GM23338 (cell line): ENCODE results near the gene UBN1. TPM values are rescaled to one million over a fixed set of nuclear protein-coding genes. Genes with fewer than 3 reads are reported as not detected.

Experiments
- ATAC-seq: fragments of 200-7000 bp; cut with Tn5 transposase; 3 replicates; pipeline ENCODE4 v1.9.1; 2020
- DNase-seq: peaks from one replicate; pipeline ENCODE4 v3.0.0-alpha.2; 2015; ENCODE audit warnings: low spot score
- H2AFZ ChIP-seq: fragments of 200-600 bp; sonication (generic); 2 replicates; pipeline ENCODE4 v1.8.0; 2016; ENCODE audit warnings: antibody characterized with exemption, mild to moderate bottlenecking, moderate library complexity
- H3F3A ChIP-seq: fragments of 200-600 bp; sonication (generic); replicated peaks from 2 replicates; pipeline ENCODE4 v1.8.0; 2017; ENCODE audit warnings: antibody characterized with exemption, mixed run types, low read depth
- H3K27ac ChIP-seq: fragments of 200-600 bp; sonication (generic); 2 replicates; pipeline ENCODE4 v1.6.1; 2016; ENCODE audit warnings: low read depth
- H3K27me3 ChIP-seq: fragments of 200-600 bp; sonication (generic); 2 replicates; pipeline ENCODE4 v1.8.0; 2016; ENCODE audit warnings: mild to moderate bottlenecking, mixed run types, moderate library complexity; ENCODE audit not compliant: insufficient read depth
- H3K36me3 ChIP-seq: fragments of 200-600 bp; sonication (generic); 2 replicates; pipeline ENCODE4 v1.8.0; 2016; ENCODE audit warnings: mild to moderate bottlenecking; ENCODE audit not compliant: insufficient read depth
- H3K4me1 ChIP-seq: fragments of 200-600 bp; sonication (generic); 2 replicates; pipeline ENCODE4 v1.8.0; 2016; ENCODE audit warnings: mild to moderate bottlenecking, moderate library complexity; ENCODE audit not compliant: insufficient read depth
- H3K4me2 ChIP-seq: fragments of 200-600 bp; sonication (generic); 2 replicates; pipeline ENCODE4 v1.7.1; 2017; ENCODE audit warnings: mixed run types
- H3K4me3 ChIP-seq: fragments of 200-600 bp; sonication (generic); 2 replicates; pipeline ENCODE4 v1.6.1; 2016; ENCODE audit warnings: mixed run types
- H3K79me2 ChIP-seq: fragments of 200-600 bp; sonication (generic); replicated peaks from 2 replicates; pipeline ENCODE4 v1.8.0; 2017; ENCODE audit warnings: mild to moderate bottlenecking; ENCODE audit not compliant: insufficient read depth
- H3K9me2 ChIP-seq: fragments of 200-600 bp; sonication (generic); 2 replicates; pipeline ENCODE4 v1.8.0; 2017; ENCODE audit not compliant: insufficient read depth
- H4K20me1 ChIP-seq: fragments of 200-600 bp; sonication (generic); replicated peaks from 2 replicates; pipeline ENCODE4 v1.8.0; 2017; ENCODE audit warnings: mild to moderate bottlenecking; ENCODE audit not compliant: insufficient read depth
- H3K27ac Mint-ChIP-seq: 2 replicates; pipeline ENCODE4 v1.8.0; 2020; ENCODE audit warnings: inconsistent platforms, mild to moderate bottlenecking, moderate library complexity, mixed read lengths
- H3K27me3 Mint-ChIP-seq: 3 replicates; pipeline ENCODE4 v1.8.0; 2022; ENCODE audit warnings: low read depth, mild to moderate bottlenecking, moderate library complexity, mixed read lengths, inconsistent platforms; ENCODE audit not compliant: insufficient read depth, poor library complexity
- H3K36me3 Mint-ChIP-seq: 3 replicates; pipeline ENCODE4 v1.8.0; 2021; ENCODE audit warnings: low read depth, mild to moderate bottlenecking, inconsistent platforms, moderate library complexity, mixed read lengths
- H3K4me1 Mint-ChIP-seq: 3 replicates; pipeline ENCODE4 v1.8.0; 2020; ENCODE audit warnings: mild to moderate bottlenecking, inconsistent platforms, mixed read lengths
- H3K4me3 Mint-ChIP-seq: 3 replicates; pipeline ENCODE4 v1.8.0; 2021; ENCODE audit warnings: moderate library complexity, mild to moderate bottlenecking, inconsistent platforms, mixed read lengths
- H3K9me3 Mint-ChIP-seq: 3 replicates; pipeline ENCODE4 v1.8.0; 2020; ENCODE audit warnings: moderate library complexity, mild to moderate bottlenecking, inconsistent platforms, mixed read lengths
- CREB1 ChIP-seq: fragments of 250-450 bp; sonication (Bioruptor Pico); IDR thresholded peaks from 2 replicates; pipeline ENCODE4 v1.5.0; 2020; ENCODE audit warnings: low read depth, mild to moderate bottlenecking, moderate library complexity
- CTCF ChIP-seq, 2 experiments: fragments of 200-600 bp in 1 of 2; sonication (generic) in 1 of 2; conservative IDR thresholded peaks; 2 replicates each; pipeline versions ENCODE4 v1.5.1 to v1.6.1; 2016 to 2017; ENCODE audit warnings: antibody characterized with exemption in 2 of 2, low read depth in 2 of 2, mild to moderate bottlenecking in 2 of 2, moderate library complexity in 1 of 2
- EZH2 ChIP-seq: fragments of 200-600 bp; sonication (generic); IDR thresholded peaks from one replicate; pipeline ENCODE4 v1.8.0; 2017; ENCODE audit warnings: antibody characterized with exemption, mild to moderate bottlenecking, low read depth; ENCODE audit not compliant: unreplicated experiment
- EZH2phosphoT487 ChIP-seq: fragments of 200-600 bp; sonication (generic); IDR thresholded peaks from one replicate; pipeline ENCODE4 v1.8.1; 2018; ENCODE audit warnings: antibody characterized with exemption; ENCODE audit not compliant: unreplicated experiment
- JUNB ChIP-seq: IDR thresholded peaks from one replicate; pipeline ENCODE4 v1.6.1; 2016; ENCODE audit warnings: antibody characterized with exemption; ENCODE audit not compliant: unreplicated experiment
- NANOG ChIP-seq: IDR thresholded peaks from 2 replicates; pipeline ENCODE4 v1.6.1; 2016; ENCODE audit warnings: antibody characterized with exemption, borderline replicate concordance
- POLR2AphosphoS5 ChIP-seq: IDR thresholded peaks from 2 replicates; pipeline ENCODE4 v1.6.1; 2016; ENCODE audit warnings: antibody characterized with exemption, low read depth
- REST ChIP-seq: IDR thresholded peaks from one replicate; pipeline ENCODE4 v1.6.1; 2018; ENCODE audit warnings: antibody characterized with exemption; ENCODE audit not compliant: unreplicated experiment
- STAT1 ChIP-seq: IDR thresholded peaks from one replicate; pipeline ENCODE4 v1.6.1; 2016; ENCODE audit warnings: antibody characterized with exemption; ENCODE audit not compliant: unreplicated experiment
- ZNF114 ChIP-seq: fragments of 250-450 bp; sonication (Bioruptor Pico); IDR thresholded peaks from 2 replicates; pipeline ENCODE4 v1.5.0; 2020; ENCODE audit warnings: mild to moderate bottlenecking, moderate library complexity
- ZNF331 ChIP-seq: fragments of 250-450 bp; sonication (Bioruptor Pico); IDR thresholded peaks from 2 replicates; pipeline ENCODE4 v1.5.0; 2020; ENCODE audit warnings: low read depth, mild to moderate bottlenecking, moderate library complexity
- polyA plus RNA-seq: library from polyadenylated mRNA; unstranded; fragments of >200 nt; fragmentation: Nextera tagmentation; extraction: Ambion mirVana; gene quantifications from 2 replicates; pipeline ENCODE4 v1.2.1, GENCODE V29; 2016
- total RNA-seq: library from RNA; depleted of rRNA; stranded (reverse); fragments of >200 nt; shearing (Covaris generic); gene quantifications from 2 replicates; pipeline ENCODE4 v1.2.3, GENCODE V29; 2014
- TF ChIP-seq, protein P1 (sequence below): IDR thresholded peaks from 2 replicates; pipeline ENCODE4 v1.6.1; 2016; ENCODE audit warnings: antibody characterized with exemption
- TF ChIP-seq, protein P2 (sequence below): fragments of 250-450 bp; sonication (Bioruptor Pico); IDR thresholded peaks from 2 replicates; pipeline ENCODE4 v1.5.0; 2020; ENCODE audit warnings: mild to moderate bottlenecking, moderate library complexity

Gene UBN1
- total and polyA plus RNA-seq, 2 experiments from 2014 or later: 18.3 to 46.8 TPM

DNA sequence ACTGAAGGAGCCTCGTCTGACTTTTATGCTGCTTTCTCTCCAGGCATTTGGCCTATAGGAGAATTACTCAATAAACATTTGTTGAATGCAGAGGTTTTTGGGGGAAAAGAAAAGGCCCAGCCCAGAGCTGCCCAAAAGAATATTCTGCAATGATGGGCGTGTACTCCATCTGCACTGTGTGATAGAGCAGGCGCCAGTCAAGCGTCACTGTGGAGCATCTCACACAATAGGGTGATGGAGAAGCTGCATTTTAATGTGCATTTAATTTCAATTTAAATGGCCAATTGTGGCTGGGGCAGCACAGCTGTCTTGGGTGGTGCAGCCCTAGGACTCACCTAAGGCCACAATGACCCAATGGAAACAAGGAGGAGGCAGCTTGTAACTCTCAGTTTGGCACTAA is 20.8 kb upstream of the UBN1 start:
- Histone ChIP-seq H3K27ac (no peak overlapping the region), H3K79me2 (no peaks in the 10 kb centered on the region), H3K4me3 (no peak overlapping the region), H3K27me3 (no peaks in the 10 kb centered on the region), H4K20me1 (peaks cover 24% of the 10 kb centered on the region), H3K9me2 (no peaks in the 10 kb centered on the region), H3K4me2 (no peak overlapping the region), H3K4me1 (no peaks in the 10 kb centered on the region), H3K36me3 (peaks cover 48% of the 10 kb centered on the region), H2AFZ (no peak overlapping the region), H3F3A (no peaks in the 10 kb centered on the region; the same call in 1 of the 2 replicates)
- DNase-seq (no peak), ATAC-seq (no peak)
- Mint-ChIP-seq H3K36me3 (peaks cover 78% of the 10 kb centered on the region), H3K27ac (no peak overlapping the region), H3K4me1 (no peaks in the 10 kb centered on the region), H3K4me3 (no peak overlapping the region), H3K9me3 (no peaks in the 10 kb centered on the region), H3K27me3 (peaks cover 3% of the 10 kb centered on the region)
- TF ChIP-seq REST: no peak
- TF ChIP-seq EZH2: no peak
- TF ChIP-seq STAT1: no peak
- TF ChIP-seq CREB1 (CRISPR knock-in tag): no peak
- TF ChIP-seq, protein P1, sequence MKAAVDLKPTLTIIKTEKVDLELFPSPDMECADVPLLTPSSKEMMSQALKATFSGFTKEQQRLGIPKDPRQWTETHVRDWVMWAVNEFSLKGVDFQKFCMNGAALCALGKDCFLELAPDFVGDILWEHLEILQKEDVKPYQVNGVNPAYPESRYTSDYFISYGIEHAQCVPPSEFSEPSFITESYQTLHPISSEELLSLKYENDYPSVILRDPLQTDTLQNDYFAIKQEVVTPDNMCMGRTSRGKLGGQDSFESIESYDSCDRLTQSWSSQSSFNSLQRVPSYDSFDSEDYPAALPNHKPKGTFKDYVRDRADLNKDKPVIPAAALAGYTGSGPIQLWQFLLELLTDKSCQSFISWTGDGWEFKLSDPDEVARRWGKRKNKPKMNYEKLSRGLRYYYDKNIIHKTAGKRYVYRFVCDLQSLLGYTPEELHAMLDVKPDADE: no peak
- no peak for TF ChIP-seq ZNF331 (CRISPR knock-in tag)
- TF ChIP-seq JUNB: no peak
- TF ChIP-seq NANOG: no peak
- no peak for TF ChIP-seq ZNF114 (CRISPR knock-in tag)
- TF ChIP-seq EZH2phosphoT487: no peak
- TF ChIP-seq POLR2AphosphoS5: no peak
- no peak for TF ChIP-seq CTCF (conservative IDR thresholded peaks at IDR 0.05; ENCODE audit: low read depth in 2 of 2)
- TF ChIP-seq, protein P2, sequence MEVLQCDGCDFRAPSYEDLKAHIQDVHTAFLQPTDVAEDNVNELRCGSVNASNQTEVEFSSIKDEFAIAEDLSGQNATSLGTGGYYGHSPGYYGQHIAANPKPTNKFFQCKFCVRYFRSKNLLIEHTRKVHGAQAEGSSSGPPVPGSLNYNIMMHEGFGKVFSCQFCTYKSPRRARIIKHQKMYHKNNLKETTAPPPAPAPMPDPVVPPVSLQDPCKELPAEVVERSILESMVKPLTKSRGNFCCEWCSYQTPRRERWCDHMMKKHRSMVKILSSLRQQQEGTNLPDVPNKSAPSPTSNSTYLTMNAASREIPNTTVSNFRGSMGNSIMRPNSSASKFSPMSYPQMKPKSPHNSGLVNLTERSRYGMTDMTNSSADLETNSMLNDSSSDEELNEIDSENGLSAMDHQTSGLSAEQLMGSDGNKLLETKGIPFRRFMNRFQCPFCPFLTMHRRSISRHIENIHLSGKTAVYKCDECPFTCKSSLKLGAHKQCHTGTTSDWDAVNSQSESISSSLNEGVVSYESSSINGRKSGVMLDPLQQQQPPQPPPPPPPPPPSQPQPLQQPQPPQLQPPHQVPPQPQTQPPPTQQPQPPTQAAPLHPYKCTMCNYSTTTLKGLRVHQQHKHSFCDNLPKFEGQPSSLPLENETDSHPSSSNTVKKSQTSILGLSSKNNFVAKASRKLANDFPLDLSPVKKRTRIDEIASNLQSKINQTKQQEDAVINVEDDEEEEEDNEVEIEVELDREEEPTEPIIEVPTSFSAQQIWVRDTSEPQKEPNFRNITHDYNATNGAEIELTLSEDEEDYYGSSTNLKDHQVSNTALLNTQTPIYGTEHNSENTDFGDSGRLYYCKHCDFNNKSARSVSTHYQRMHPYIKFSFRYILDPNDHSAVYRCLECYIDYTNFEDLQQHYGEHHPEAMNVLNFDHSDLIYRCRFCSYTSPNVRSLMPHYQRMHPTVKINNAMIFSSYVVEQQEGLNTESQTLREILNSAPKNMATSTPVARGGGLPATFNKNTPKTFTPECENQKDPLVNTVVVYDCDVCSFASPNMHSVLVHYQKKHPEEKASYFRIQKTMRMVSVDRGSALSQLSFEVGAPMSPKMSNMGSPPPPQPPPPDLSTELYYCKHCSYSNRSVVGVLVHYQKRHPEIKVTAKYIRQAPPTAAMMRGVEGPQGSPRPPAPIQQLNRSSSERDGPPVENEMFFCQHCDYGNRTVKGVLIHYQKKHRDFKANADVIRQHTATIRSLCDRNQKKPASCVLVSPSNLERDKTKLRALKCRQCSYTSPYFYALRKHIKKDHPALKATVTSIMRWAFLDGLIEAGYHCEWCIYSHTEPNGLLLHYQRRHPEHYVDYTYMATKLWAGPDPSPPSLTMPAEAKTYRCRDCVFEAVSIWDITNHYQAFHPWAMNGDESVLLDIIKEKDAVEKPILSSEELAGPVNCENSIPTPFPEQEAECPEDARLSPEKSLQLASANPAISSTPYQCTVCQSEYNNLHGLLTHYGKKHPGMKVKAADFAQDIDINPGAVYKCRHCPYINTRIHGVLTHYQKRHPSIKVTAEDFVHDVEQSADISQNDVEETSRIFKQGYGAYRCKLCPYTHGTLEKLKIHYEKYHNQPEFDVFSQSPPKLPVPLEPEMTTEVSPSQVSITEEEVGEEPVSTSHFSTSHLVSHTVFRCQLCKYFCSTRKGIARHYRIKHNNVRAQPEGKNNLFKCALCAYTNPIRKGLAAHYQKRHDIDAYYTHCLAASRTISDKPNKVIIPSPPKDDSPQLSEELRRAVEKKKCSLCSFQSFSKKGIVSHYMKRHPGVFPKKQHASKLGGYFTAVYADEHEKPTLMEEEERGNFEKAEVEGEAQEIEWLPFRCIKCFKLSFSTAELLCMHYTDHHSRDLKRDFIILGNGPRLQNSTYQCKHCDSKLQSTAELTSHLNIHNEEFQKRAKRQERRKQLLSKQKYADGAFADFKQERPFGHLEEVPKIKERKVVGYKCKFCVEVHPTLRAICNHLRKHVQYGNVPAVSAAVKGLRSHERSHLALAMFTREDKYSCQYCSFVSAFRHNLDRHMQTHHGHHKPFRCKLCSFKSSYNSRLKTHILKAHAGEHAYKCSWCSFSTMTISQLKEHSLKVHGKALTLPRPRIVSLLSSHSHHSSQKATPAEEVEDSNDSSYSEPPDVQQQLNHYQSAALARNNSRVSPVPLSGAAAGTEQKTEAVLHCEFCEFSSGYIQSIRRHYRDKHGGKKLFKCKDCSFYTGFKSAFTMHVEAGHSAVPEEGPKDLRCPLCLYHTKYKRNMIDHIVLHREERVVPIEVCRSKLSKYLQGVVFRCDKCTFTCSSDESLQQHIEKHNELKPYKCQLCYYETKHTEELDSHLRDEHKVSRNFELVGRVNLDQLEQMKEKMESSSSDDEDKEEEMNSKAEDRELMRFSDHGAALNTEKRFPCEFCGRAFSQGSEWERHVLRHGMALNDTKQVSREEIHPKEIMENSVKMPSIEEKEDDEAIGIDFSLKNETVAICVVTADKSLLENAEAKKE: no peak
